Loucy (cell line): ENCODE results near the gene SLC29A1.

Experiments
- H2AFZ ChIP-seq: fragments of 200-600 bp; sonication (generic); 2 replicates; pipeline ENCODE4 v1.6.0; 2016; ENCODE audit warnings: antibody characterized with exemption, mild to moderate bottlenecking, low read length, moderate library complexity
- H3F3A ChIP-seq: fragments of 200-600 bp; 2 replicates; pipeline ENCODE4 v1.6.0; 2016; ENCODE audit warnings: antibody characterized with exemption, low read depth, mild to moderate bottlenecking
- H3K27me3 ChIP-seq: fragments of 200-600 bp; sonication (generic); 2 replicates; pipeline ENCODE4 v1.6.1; 2014; ENCODE audit warnings: low read length, mild to moderate bottlenecking; ENCODE audit not compliant: insufficient read depth, poor library complexity, severe bottlenecking
- H3K36me3 ChIP-seq: fragments of 200-600 bp; sonication (generic); 2 replicates; pipeline ENCODE4 v1.6.1; 2016; ENCODE audit warnings: low read length; ENCODE audit not compliant: insufficient read depth
- H3K4me1 ChIP-seq: fragments of 200-600 bp; sonication (generic); 2 replicates; pipeline ENCODE4 v1.5.1; 2014; ENCODE audit warnings: low read length, mild to moderate bottlenecking; ENCODE audit not compliant: insufficient read depth, poor library complexity, severe bottlenecking
- H3K4me2 ChIP-seq: fragments of 200-600 bp; sonication (generic); 2 replicates; pipeline ENCODE4 v1.6.0; 2014; ENCODE audit warnings: antibody characterized with exemption, low read length, low read depth, mild to moderate bottlenecking; ENCODE audit not compliant: poor library complexity, severe bottlenecking
- H3K4me3 ChIP-seq: fragments of 200-600 bp; sonication (generic); 2 replicates; pipeline ENCODE4 v1.5.1; 2014; ENCODE audit warnings: low read length, mild to moderate bottlenecking, mixed read lengths; ENCODE audit not compliant: poor library complexity, severe bottlenecking
- H3K79me2 ChIP-seq: fragments of 200-600 bp; sonication (generic); 2 replicates; pipeline ENCODE4 v1.6.1; 2014; ENCODE audit warnings: low read length; ENCODE audit not compliant: insufficient read depth
- H3K9ac ChIP-seq: fragments of 200-600 bp; sonication (generic); 2 replicates; pipeline ENCODE4 v1.6.0; 2014; ENCODE audit warnings: mild to moderate bottlenecking, low read depth, low read length, moderate library complexity; ENCODE audit not compliant: poor library complexity, severe bottlenecking
- H3K9me2 ChIP-seq: fragments of 200-600 bp; sonication (generic); replicated peaks from 2 replicates; pipeline ENCODE4 v1.6.1; 2016; ENCODE audit warnings: low read depth, low read length, mixed read lengths
- H3K9me3 ChIP-seq: fragments of 200-600 bp; sonication (generic); 2 replicates; pipeline ENCODE4 v1.6.1; 2014; ENCODE audit warnings: mild to moderate bottlenecking, antibody characterized with exemption, low read length, low read depth; ENCODE audit not compliant: insufficient read depth
- H4K20me1 ChIP-seq: fragments of 200-600 bp; sonication (generic); 2 replicates; pipeline ENCODE4 v1.6.0; 2014; ENCODE audit warnings: antibody characterized with exemption, low read length, mild to moderate bottlenecking; ENCODE audit not compliant: insufficient read depth, poor library complexity, severe bottlenecking
- CTCF ChIP-seq: fragments of 200-600 bp; sonication (generic); conservative IDR thresholded peaks from 2 replicates; pipeline ENCODE4 v1.5.1; 2014; ENCODE audit warnings: mild to moderate bottlenecking, antibody characterized with exemption, low read length
- EZH2phosphoT487 ChIP-seq: fragments of 200-600 bp; IDR thresholded peaks from 2 replicates; pipeline ENCODE4 v1.6.1; 2018; ENCODE audit warnings: antibody characterized with exemption, mild to moderate bottlenecking, moderate library complexity, borderline replicate concordance

The SLC29A1 gene

GRCh38 chr6:44217332-44218143, 5.9 kb upstream of the SLC29A1 start:
- H3K4me3 ChIP-seq: no peak overlapping the region

DNA sequence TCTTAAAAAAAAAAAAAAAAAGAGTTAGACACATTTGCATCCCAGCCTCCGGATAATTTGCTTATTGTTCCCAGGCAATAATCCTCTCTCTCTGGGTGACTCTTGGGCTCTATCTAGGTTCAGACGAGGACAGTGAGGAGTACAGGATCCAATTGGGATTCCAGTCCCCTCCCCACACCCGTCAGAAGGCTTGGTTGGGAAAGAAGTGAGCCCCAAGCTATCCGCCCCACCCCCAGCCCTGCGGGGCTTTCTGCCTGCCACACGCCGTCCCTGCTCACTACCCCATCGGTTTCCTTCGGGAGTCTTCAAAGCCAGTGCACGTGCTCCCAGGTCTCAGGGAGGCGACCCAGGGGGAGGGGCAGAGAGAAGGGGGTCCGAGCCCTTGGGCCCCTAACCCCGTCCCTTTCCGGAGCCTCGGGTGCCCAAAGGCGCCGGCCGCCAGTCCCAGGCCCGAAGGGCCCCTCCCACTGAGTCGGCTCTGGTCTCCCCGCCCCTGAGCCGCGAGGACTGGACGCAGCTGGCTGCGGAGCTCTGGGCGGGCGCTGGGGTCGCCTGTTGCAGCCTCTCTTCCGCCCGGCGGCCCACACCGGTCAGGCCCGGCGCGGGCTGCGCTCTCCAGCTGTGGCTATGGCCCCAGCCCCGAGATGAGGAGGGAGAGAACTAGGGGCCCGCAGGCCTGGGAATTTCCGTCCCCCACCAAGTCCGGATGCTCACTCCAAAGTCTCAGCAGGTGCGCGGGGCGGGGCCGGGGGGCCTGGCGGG, 4.2 kb upstream of the SLC29A1 start:
- H3F3A ChIP-seq: peaks cover 6% of the 10 kb centered on the region; the same call in 1 of the 2 replicates
- peak overlapping the region; percentile 69; the same call in 1 of the 2 replicates for H2AFZ ChIP-seq
- H3K4me1 ChIP-seq: peaks cover 45% of the 10 kb centered on the region
- H3K27me3 ChIP-seq: no peaks in the 10 kb centered on the region
- no peaks in the 10 kb centered on the region for H3K36me3 ChIP-seq
- TF ChIP-seq EZH2phosphoT487 (no peak), CTCF (no peak)
- peak overlapping the region; percentile 67 for H3K4me2 ChIP-seq
- no peaks in the 10 kb centered on the region for H4K20me1 ChIP-seq
- H3K9ac ChIP-seq: peak overlapping the region; percentile 69
- no peaks in the 10 kb centered on the region for H3K9me2 ChIP-seq
- H3K4me3 ChIP-seq: peak overlapping the region; percentile 70
- peaks cover 2% of the 10 kb centered on the region for H3K79me2 ChIP-seq
- H3K9me3 ChIP-seq: no peaks in the 10 kb centered on the region

More at GRCh38 chr6:44217332-44218143, 5.9 kb upstream of the SLC29A1 start:
- H3K9ac ChIP-seq: no peak overlapping the region
- H2AFZ ChIP-seq: peak overlapping the region; percentile 47; the same call in 1 of the 2 replicates
- peaks cover 6% of the 10 kb centered on the region; the same call in 1 of the 2 replicates for H3F3A ChIP-seq
- H3K9me2 ChIP-seq: no peaks in the 10 kb centered on the region
- TF ChIP-seq CTCF: no peak
- TF ChIP-seq EZH2phosphoT487: no peak
- H3K79me2 ChIP-seq: no peaks in the 10 kb centered on the region
- H3K9me3 ChIP-seq: no peaks in the 10 kb centered on the region
- no peaks in the 10 kb centered on the region for H3K36me3 ChIP-seq
- H3K27me3 ChIP-seq: no peaks in the 10 kb centered on the region
- H3K4me2 ChIP-seq: no peak overlapping the region
- H3K4me1 ChIP-seq: peaks cover 32% of the 10 kb centered on the region
- no peaks in the 10 kb centered on the region for H4K20me1 ChIP-seq

DNA sequence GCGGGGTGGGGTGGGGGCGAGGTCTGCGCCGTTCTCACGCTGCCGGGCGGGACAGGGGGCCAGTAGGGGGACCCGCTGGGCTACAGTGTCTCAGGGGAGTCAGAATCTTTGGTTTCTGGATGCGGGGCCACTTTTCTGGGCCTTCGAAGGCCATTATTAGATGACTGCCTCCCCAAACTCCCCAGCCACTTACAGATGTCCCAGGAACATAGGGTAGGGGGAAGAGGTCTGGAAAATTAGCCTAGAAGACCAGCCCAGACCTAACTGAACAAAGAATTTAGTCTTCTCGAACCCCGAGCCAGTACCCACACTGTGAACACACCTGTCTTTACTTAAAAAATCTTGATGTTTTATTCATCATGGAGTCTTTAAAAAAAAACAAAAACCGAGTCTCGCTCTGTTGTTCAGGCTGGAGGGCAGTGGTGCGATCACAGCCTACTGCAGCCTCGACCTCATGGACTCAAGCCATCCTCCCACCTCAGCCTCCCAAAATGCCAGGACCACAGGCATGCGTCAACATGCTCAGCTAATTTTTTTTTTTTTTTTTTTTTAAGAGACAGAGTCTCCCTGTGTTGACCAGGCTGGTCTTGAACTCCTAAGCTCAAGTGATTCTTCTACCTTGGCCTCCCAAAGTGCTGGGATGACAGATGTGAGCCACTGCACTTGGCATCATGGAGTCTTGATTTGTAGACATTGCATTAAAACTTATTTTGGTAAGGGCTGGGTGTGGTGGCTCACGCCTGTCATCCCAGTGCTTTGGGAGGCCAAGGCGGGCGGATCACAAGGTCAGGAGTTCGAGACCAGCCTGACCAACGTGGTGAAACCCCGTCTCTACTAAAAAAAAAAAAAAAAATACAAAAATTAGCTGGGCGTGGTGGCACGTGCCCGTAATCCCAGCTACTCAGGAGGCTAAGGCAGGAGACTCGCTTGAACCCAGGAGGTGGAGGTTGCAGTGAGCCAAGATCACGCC, 3.3 kb upstream of the SLC29A1 start:
- peaks cover 51% of the 10 kb centered on the region for H3K4me1 ChIP-seq
- H3K79me2 ChIP-seq: peaks cover 11% of the 10 kb centered on the region
- H3K9me2 ChIP-seq: no peaks in the 10 kb centered on the region
- peak overlapping the region; percentile 51 for H3K4me2 ChIP-seq
- H3K4me3 ChIP-seq: peak overlapping the region; percentile 57
- TF ChIP-seq CTCF (no peak), EZH2phosphoT487 (no peak)
- no peaks in the 10 kb centered on the region for H4K20me1 ChIP-seq
- peak overlapping the region; percentile 56 for H3K9ac ChIP-seq
- H2AFZ ChIP-seq: no peak overlapping the region
- H3F3A ChIP-seq: peaks cover 6% of the 10 kb centered on the region; the same call in 1 of the 2 replicates
- H3K27me3 ChIP-seq: no peaks in the 10 kb centered on the region
- no peaks in the 10 kb centered on the region for H3K9me3 ChIP-seq
- no peaks in the 10 kb centered on the region for H3K36me3 ChIP-seq
